Mesothelial cell of epicardium (in vitro differentiated cells): ENCODE data around the gene TSPAN32. TPM values are rescaled to one million over a fixed set of nuclear protein-coding genes. Genes with fewer than 3 reads are reported as not detected.

Experiments
- DNase-seq, 2 experiments: peaks; one replicate each; pipeline ENCODE4 v3.0.0; 2021; ENCODE audit warnings: low spot score in 2 of 2; ENCODE audit not compliant: unreplicated experiment in 2 of 2
- H3K27ac Mint-ChIP-seq: 2 replicates; pipeline ENCODE4 v1.8.0; 2021; ENCODE audit warnings: mixed read lengths
- H3K27me3 Mint-ChIP-seq: 2 replicates; pipeline ENCODE4 v1.8.0; 2021; ENCODE audit warnings: low read depth, mixed read lengths
- H3K36me3 Mint-ChIP-seq: 2 replicates; pipeline ENCODE4 v1.8.0; 2021; ENCODE audit warnings: mixed read lengths
- H3K4me1 Mint-ChIP-seq: 2 replicates; pipeline ENCODE4 v1.8.0; 2021; ENCODE audit warnings: mixed read lengths
- H3K4me3 Mint-ChIP-seq: 2 replicates; pipeline ENCODE4 v1.8.0; 2021; ENCODE audit warnings: mild to moderate bottlenecking, moderate library complexity, mixed read lengths
- H3K9me3 Mint-ChIP-seq: 2 replicates; pipeline ENCODE4 v1.8.0; 2021; ENCODE audit warnings: mixed read lengths
- CTCF ChIP-seq: fragments of 200-600 bp; sonication (generic); IDR thresholded peaks from one replicate; pipeline ENCODE4 v1.5.0; 2021; ENCODE audit warnings: antibody characterized with exemption; ENCODE audit not compliant: unreplicated experiment
- total RNA-seq: library from RNA; stranded (reverse); gene quantifications from 3 replicates; pipeline ENCODE4 v1.2.1, GENCODE V29; 2021

The TSPAN32 gene
- total RNA-seq, 1 donor from 2014 or later: 0.94 TPM

- peaks cover 11% of the 10 kb centered on the region for H3K4me1 Mint-ChIP-seq
- H3K9me3 Mint-ChIP-seq: no peaks in the 10 kb centered on the region
- no peaks in the 10 kb centered on the region for H3K36me3 Mint-ChIP-seq
- no peak for DNase-seq
- no peak overlapping the region for H3K27ac Mint-ChIP-seq
- H3K4me3 Mint-ChIP-seq: no peak overlapping the region
- no peak for TF ChIP-seq CTCF
- peaks cover 20% of the 10 kb centered on the region for H3K27me3 Mint-ChIP-seq
Observed at GRCh38 chr11:2298795-2299761, 2.7 kb upstream of the TSPAN32 start.

- no peaks in the 10 kb centered on the region for H3K9me3 Mint-ChIP-seq
- peaks cover 14% of the 10 kb centered on the region for H3K27me3 Mint-ChIP-seq
- no peak overlapping the region for H3K4me3 Mint-ChIP-seq
- no peak for DNase-seq
- peaks cover 14% of the 10 kb centered on the region for H3K4me1 Mint-ChIP-seq
- TF ChIP-seq CTCF: no peak
- H3K27ac Mint-ChIP-seq: no peak overlapping the region
- H3K36me3 Mint-ChIP-seq: no peaks in the 10 kb centered on the region
Observed at GRCh38 chr11:2299773-2300172, 2.0 kb upstream of the TSPAN32 start.

- H3K27ac Mint-ChIP-seq: no peak overlapping the region
- TF ChIP-seq CTCF: no peak
- H3K27me3 Mint-ChIP-seq: peaks cover 7% of the 10 kb centered on the region
- no peaks in the 10 kb centered on the region for H3K36me3 Mint-ChIP-seq
- DNase-seq: no peak
- H3K9me3 Mint-ChIP-seq: no peaks in the 10 kb centered on the region
- H3K4me3 Mint-ChIP-seq: no peak overlapping the region
- H3K4me1 Mint-ChIP-seq: peaks cover 17% of the 10 kb centered on the region
Observed at GRCh38 chr11:2300290-2300935, 1.4 kb upstream of the TSPAN32 start.

GRCh38 chr11:2300936-2301630, 730 bp upstream of the TSPAN32 start:
- TF ChIP-seq CTCF: no peak
- no peak overlapping the region for H3K27ac Mint-ChIP-seq
- H3K9me3 Mint-ChIP-seq: no peaks in the 10 kb centered on the region
- no peak for DNase-seq
- peaks cover 3% of the 10 kb centered on the region for H3K27me3 Mint-ChIP-seq
- H3K4me3 Mint-ChIP-seq: no peak overlapping the region
- H3K36me3 Mint-ChIP-seq: no peaks in the 10 kb centered on the region
- peaks cover 24% of the 10 kb centered on the region for H3K4me1 Mint-ChIP-seq

GRCh38 chr11:2302306-2302895, 588 bp downstream of the TSPAN32 start:
- H3K9me3 Mint-ChIP-seq: no peaks in the 10 kb centered on the region
- H3K27ac Mint-ChIP-seq: peak overlapping the region; percentile 34
- no peaks in the 10 kb centered on the region for H3K36me3 Mint-ChIP-seq

More at GRCh38 chr11:2302306-2302895, 588 bp downstream of the TSPAN32 start:
- no peak for TF ChIP-seq CTCF
- Mint-ChIP-seq H3K4me1 (peaks cover 33% of the 10 kb centered on the region), H3K27me3 (no peaks in the 10 kb centered on the region), H3K4me3 (no peak overlapping the region)
- DNase-seq: no peak
